Gastroesophageal sphincter (tissue), 4 donors: ENCODE measurements around the gene LPCAT1. TPM values are rescaled to one million over a fixed set of nuclear protein-coding genes. Genes with fewer than 3 reads are reported as not detected.

Experiments used
- ATAC-seq: fragments of 150-250 bp; one replicate; pipeline ENCODE4 v1.9.1; 2016; ENCODE audit warnings: mild to moderate bottlenecking, moderate library complexity
- H3K27ac ChIP-seq, 4 donors: fragments of 200-600 bp; sonication (generic) in 3 of 4; 1 replicate in 3 of 4; 2 replicates in 1 of 4; pipeline ENCODE4 v1.5.1; 2016 to 2019
- H3K27me3 ChIP-seq: fragments of 200-600 bp; sonication (generic); one replicate; pipeline ENCODE4 v1.5.1; 2019
- H3K36me3 ChIP-seq, 2 donors: fragments of 200-600 bp; sonication (generic); one replicate each; pipeline ENCODE4 v1.5.1; 2019; ENCODE audit warnings: control low read depth in 1 of 2
- H3K4me1 ChIP-seq, 3 donors: fragments of 200-600 bp; sonication (generic); 1 replicate in 2 of 3; 2 replicates in 1 of 3; pipeline ENCODE4 v1.5.1; 2016 to 2019; ENCODE audit warnings: control low read depth in 2 of 3
- H3K4me3 ChIP-seq, 2 donors: fragments of 200-600 bp; sonication (generic); one replicate each; pipeline ENCODE4 v1.5.1; 2019; ENCODE audit warnings: mild to moderate bottlenecking in 1 of 2, moderate library complexity in 1 of 2
- H3K9me3 ChIP-seq, 3 donors: fragments of 200-600 bp; sonication (generic); one replicate each; pipeline ENCODE4 v1.5.1; 2017 to 2019; ENCODE audit warnings: control low read depth in 2 of 3
- CTCF ChIP-seq, 4 experiments: fragments of 200-600 bp in 2 of 4; fragments of 450-650 bp in 2 of 4; sonication (generic) in 1 of 4; IDR thresholded peaks; one replicate each; pipeline ENCODE4 v1.5.1; 2017 to 2019; ENCODE audit warnings: antibody characterized with exemption in 4 of 4, mild to moderate bottlenecking in 2 of 4, moderate library complexity in 2 of 4
- EP300 ChIP-seq: sonication (generic); formaldehyde crosslinking; IDR thresholded peaks from one replicate; pipeline ENCODE4 v1.6.1; 2017; ENCODE audit warnings: antibody characterized with exemption, mild to moderate bottlenecking
- POLR2A ChIP-seq, 2 donors: fragments of 450-650 bp; IDR thresholded peaks; one replicate each; pipeline ENCODE4 v1.6.1; 2017; ENCODE audit warnings: antibody characterized with exemption in 2 of 2, mild to moderate bottlenecking in 2 of 2, moderate library complexity in 1 of 2
- POLR2AphosphoS5 ChIP-seq: sonication (generic); formaldehyde crosslinking; IDR thresholded peaks from one replicate; pipeline ENCODE4 v1.6.1; 2017; ENCODE audit warnings: antibody characterized with exemption
- WGBS, 2 donors: methylation state at CpG; one replicate each; pipeline ENCODE4 v1.1.5; 2018; ENCODE audit warnings: low coverage in 1 of 2; 5-methylcytosine and 5-hydroxymethylcytosine counted together
- small RNA-seq, 4 donors: library from RNA; depleted of rRNA; stranded (forward); fragments of <200 nt; gene quantifications; one replicate each; pipeline ENCODE3, GENCODE V24; 2016
- total RNA-seq, 4 donors: library from RNA; depleted of rRNA; stranded (reverse); fragments of >200 nt; gene quantifications; one replicate each; pipeline ENCODE4 v1.1.0, GENCODE V29; 2016

LPCAT1 gene
- total RNA-seq, 4 donors from 2014 or later: 20.3 to 52.6 (median 31.8) TPM

- no peaks in the 10 kb centered on the region for H3K36me3 ChIP-seq
- no peak overlapping the region for H3K27ac ChIP-seq
- H3K9me3 ChIP-seq: no peaks in the 10 kb centered on the region
- no peaks in the 10 kb centered on the region for H3K4me1 ChIP-seq
- no peak overlapping the region for H3K4me3 ChIP-seq
- H3K27me3 ChIP-seq: peaks cover 81% of the 10 kb centered on the region
- ATAC-seq: no peak
- 8 to 25% methylated on average over 3 to 4 of the region's 16 CpGs for WGBS, 2 donors
- TF ChIP-seq POLR2A (IDR thresholded peaks at IDR 0.05): no peak
- no peak for TF ChIP-seq EP300
- no peak for TF ChIP-seq POLR2AphosphoS5
- no peak for TF ChIP-seq CTCF (IDR thresholded peaks at IDR 0.05)
Observed at GRCh38 chr5:1412163-1412562, 111.6 kb downstream of the LPCAT1 start.

Small RNAs within 50 kb of the gene (small RNA-seq; reads per million reads assigned to genes)
- gene MIR6075: 0 reads per million in 4 donors

Other genes with a start within 250 kb of the LPCAT1 start
- not detected for gene TERT, start 228.9 kb downstream of the LPCAT1 start, total RNA-seq
- 100 to 1,000 TPM in 1 of 4 donors, 10 to 100 TPM in 3; 83.9 to 131 (median 92.2) TPM for gene CLPTM1L, start 178.9 kb downstream of the LPCAT1 start, total RNA-seq
- gene SLC6A3, start 78.5 kb downstream of the LPCAT1 start, total RNA-seq: not detected